HG03064 (cell line): ENCODE results near the gene FOLR1.

ENCODE experiments used
- ATAC-seq: cut with Tn5 transposase; IDR thresholded peaks from one replicate; pipeline ENCODE4 v1.9.1; 2021; ENCODE audit warnings: low read depth; ENCODE audit not compliant: unreplicated experiment

Gene FOLR1

DNA sequence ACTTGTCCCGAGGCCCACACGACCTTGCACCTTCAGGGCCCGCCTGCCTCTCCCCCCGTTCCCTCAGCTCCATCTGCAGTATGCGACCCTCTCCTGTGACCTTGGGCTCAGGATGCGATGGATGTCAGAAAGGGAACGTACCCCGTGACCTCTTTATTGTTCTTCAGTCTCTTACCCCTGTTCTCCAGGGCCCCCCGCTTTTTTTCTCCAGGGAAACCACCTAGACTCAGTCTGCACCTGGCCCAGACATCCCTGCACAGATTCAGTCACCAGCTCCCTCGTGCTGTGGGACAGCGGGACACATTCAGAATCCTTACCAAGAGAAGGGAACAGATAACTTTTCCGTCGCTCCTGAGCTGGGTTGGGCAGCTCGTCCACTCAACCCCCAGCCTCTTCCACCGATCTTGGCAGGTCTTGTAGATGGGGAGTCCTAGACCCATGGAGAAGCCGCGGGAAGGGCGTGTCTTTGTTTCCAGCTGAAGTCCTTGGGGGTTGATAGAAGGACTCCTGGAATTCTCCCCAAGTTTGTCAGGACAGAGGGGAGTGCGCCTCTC, 53.4 kb downstream of the FOLR1 start:
- ATAC-seq: no peak
